Neural crest cell (in vitro differentiated cells): ENCODE measurements around the gene PGAM1. TPM values are rescaled to one million over a fixed set of nuclear protein-coding genes. Genes with fewer than 3 reads are reported as not detected.

Experiments used
- DNase-seq: peaks from one replicate; pipeline ENCODE4 v3.0.0; 2021; ENCODE audit warnings: low read depth, mixed read lengths, low spot score
- H3K27ac Mint-ChIP-seq: one replicate; pipeline ENCODE4 v1.8.0; 2021; ENCODE audit warnings: mild to moderate bottlenecking, mixed read lengths; ENCODE audit not compliant: unreplicated experiment
- H3K27me3 Mint-ChIP-seq: 2 replicates; pipeline ENCODE4 v1.8.0; 2021; ENCODE audit warnings: low read depth, mild to moderate bottlenecking, mixed read lengths
- H3K36me3 Mint-ChIP-seq: 2 replicates; pipeline ENCODE4 v1.8.0; 2021; ENCODE audit warnings: low read depth, mild to moderate bottlenecking, mixed read lengths
- H3K4me1 Mint-ChIP-seq: 2 replicates; pipeline ENCODE4 v1.8.0; 2021; ENCODE audit warnings: mixed read lengths
- H3K4me3 Mint-ChIP-seq: one replicate; pipeline ENCODE4 v1.8.0; 2021; ENCODE audit warnings: mild to moderate bottlenecking, mixed read lengths
- H3K9me3 Mint-ChIP-seq: 2 replicates; pipeline ENCODE4 v1.8.0; 2021; ENCODE audit warnings: mixed read lengths
- total RNA-seq: library from RNA; stranded (reverse); gene quantifications from 2 replicates; pipeline ENCODE4 v1.2.1, GENCODE V29; 2021
- TF ChIP-seq, protein P1 (sequence below): fragments of 200-600 bp; sonication (generic); conservative IDR thresholded peaks from 2 replicates; pipeline ENCODE4 v1.5.0; 2021; ENCODE audit warnings: antibody characterized with exemption, mild to moderate bottlenecking

Gene PGAM1
- total RNA-seq, 1 donor from 2014 or later, result 313 TPM

DNA sequence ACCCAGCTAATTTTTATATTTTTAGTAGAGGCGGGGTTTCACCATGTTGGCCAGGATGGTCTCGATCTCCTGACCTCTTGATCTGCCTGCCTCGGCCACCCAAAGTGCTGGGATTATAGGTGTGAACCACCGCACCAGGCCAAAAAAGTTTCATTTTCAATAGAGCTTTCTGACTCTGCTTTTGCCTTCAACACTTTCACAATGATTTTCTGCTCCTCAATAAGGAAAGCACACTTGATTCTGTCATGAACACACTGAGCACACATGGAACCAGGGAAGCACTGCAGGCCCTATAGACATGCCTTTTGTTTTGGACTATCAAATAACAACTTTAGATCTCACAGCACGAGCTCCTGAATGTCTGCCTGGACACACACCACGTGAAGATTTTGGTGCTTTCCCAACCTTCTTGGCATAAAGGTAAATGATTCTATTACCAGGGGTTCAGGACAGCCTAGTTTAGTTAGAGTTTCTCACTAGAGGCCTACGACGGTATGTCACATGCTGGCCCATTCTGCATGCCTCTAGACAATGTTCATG, 32.9 kb upstream of the PGAM1 start:
- TF ChIP-seq, protein P1, sequence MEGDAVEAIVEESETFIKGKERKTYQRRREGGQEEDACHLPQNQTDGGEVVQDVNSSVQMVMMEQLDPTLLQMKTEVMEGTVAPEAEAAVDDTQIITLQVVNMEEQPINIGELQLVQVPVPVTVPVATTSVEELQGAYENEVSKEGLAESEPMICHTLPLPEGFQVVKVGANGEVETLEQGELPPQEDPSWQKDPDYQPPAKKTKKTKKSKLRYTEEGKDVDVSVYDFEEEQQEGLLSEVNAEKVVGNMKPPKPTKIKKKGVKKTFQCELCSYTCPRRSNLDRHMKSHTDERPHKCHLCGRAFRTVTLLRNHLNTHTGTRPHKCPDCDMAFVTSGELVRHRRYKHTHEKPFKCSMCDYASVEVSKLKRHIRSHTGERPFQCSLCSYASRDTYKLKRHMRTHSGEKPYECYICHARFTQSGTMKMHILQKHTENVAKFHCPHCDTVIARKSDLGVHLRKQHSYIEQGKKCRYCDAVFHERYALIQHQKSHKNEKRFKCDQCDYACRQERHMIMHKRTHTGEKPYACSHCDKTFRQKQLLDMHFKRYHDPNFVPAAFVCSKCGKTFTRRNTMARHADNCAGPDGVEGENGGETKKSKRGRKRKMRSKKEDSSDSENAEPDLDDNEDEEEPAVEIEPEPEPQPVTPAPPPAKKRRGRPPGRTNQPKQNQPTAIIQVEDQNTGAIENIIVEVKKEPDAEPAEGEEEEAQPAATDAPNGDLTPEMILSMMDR, result no peak
- Mint-ChIP-seq H3K4me3 (no peak overlapping the region), H3K4me1 (no peaks in the 10 kb centered on the region), H3K27me3 (no peaks in the 10 kb centered on the region), H3K9me3 (no peaks in the 10 kb centered on the region), H3K36me3 (peaks cover 11% of the 10 kb centered on the region), H3K27ac (no peak overlapping the region)
- DNase-seq, result no peak

DNA sequence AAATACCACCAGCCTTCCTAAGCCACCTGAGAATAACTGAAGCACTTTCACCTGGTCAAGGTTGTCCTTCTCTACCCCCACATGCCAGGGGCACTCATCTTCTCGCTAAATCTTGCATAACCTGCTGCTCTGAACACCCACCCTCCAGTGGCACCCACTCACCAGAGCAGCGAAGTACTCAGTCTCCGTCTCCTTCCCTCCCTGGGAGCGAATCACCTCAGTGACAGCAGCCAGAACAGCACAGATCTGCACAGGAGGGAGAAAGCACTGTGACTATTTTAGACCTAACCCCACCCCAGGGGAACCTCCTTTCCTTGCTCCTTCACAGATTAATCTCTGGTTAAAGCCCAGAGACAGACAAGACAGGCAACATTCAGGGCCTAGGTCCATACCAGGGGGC, 29.9 kb upstream of the PGAM1 start:
- Mint-ChIP-seq H3K4me1 (peaks cover 10% of the 10 kb centered on the region), H3K27me3 (no peaks in the 10 kb centered on the region), H3K4me3 (no peak overlapping the region), H3K9me3 (no peaks in the 10 kb centered on the region), H3K36me3 (peaks cover 9% of the 10 kb centered on the region), H3K27ac (no peak overlapping the region)
- TF ChIP-seq, protein P1, result no peak
- DNase-seq, result no peak

DNA sequence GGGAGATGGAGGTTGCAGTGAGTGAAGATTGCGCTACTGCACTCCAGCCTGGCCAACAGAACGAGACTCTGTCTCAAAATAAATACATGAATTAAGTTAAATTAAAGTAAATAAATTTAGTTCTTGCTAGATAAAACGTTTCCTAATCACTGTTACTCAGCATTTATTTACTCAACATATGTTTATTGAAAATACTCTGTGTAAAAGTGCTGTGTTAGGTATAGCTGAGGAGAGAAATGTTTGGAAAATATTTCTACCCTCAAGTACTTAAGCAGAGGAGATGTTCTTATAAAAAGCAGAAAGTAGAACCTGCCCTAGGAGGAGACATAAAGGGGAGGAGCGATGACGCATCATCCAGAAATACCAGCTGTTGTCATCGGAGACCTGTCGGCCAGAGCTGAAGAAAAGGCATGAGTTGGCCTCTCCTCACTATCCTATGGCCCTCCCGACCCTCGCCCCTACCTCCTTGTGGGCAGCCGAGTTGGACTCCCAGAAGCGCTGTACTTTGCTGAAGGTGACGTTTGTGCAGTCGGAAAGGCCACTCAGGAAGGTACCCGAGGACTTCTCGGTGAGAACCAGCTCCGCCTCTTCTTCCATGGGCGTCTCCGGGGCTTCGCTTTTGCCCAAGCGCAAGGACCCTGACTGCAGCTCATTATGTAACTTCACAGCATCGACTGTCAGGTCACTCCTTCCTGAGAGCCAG, 26.0 kb upstream of the PGAM1 start:
- Mint-ChIP-seq H3K4me1 (peaks cover 15% of the 10 kb centered on the region), H3K27ac (no peak overlapping the region), H3K4me3 (peak overlapping the region; percentile 97), H3K27me3 (no peaks in the 10 kb centered on the region), H3K9me3 (no peaks in the 10 kb centered on the region), H3K36me3 (peaks cover 5% of the 10 kb centered on the region)
- TF ChIP-seq, protein P1, result no peak
- no peak for DNase-seq

DNA sequence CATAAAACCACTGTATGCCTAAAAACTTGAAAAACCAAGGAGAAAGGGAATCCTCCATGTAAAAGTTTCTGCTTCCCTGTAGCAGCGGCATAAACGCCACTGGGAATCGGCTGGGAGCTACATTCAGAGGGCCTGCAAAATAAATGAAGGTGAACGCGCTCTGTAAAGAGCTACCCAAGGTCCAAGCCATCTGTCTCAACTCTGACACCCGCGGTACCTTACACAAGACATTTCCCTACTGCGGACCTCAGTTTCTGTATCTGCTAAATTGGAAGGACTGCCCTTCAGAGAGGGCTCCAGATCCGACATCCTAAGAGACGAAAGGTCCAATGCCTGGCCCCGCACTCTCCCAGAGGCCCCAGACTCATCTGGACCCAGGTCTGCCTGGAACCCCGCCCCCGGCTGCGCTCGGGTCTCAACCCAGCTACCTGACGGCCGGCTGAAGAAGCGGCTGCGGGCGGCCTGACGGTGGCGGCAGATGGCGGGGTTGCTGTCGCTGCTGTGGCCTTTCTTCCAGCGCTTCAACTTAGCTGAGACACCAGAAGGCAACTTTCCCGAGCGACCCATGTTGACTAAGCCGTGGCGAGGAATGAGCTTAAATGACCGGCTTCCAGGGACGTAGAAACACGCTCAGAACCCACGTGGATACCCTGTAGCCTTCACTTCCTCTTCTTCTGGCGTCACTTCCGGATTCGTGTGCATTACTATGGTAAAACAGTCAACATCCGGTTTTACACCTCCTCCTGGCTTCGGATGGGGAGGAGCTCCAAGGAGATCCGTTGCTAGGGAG, 25.1 kb upstream of the PGAM1 start, which contains the start of gene RRP12:
RRP12 (minus strand) TSS at position 676 of the 790 bp plus-strand sequence; CDS start at position 567, 109 bp downstream.
- TF ChIP-seq, protein P1, result peak; percentile 43
- peak within 1 kb of the TSS; percentile 97 for H3K4me3 Mint-ChIP-seq

DNA sequence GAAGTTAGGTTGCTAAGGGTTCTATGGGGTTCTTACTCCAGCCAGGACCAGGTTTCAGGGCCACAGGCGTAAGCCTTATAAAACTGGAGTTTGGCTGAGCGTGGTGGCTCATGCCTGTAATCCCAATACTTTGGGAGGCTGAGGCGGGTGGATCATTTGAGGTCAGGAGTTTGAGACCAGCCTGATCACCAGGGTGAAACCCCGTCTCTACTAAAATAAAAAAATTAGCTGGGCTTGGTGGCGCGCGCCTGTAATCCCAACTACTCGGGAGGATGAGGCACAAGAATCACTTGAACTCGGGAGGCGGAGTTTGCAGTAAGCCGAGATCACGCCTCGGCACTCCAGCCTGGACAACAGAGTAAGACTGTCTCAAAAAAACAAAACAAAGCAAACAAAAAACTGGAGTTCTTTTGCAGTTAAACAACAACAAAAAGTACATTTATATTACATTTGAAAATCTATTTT, 24.5 kb upstream of the PGAM1 start:
- H3K4me1 Mint-ChIP-seq, result peaks cover 15% of the 10 kb centered on the region
- no peak for DNase-seq
- TF ChIP-seq, protein P1, result no peak
- H3K9me3 Mint-ChIP-seq, result no peaks in the 10 kb centered on the region
- H3K27ac Mint-ChIP-seq, result peak overlapping the region; percentile 83
- H3K27me3 Mint-ChIP-seq, result no peaks in the 10 kb centered on the region
- no peaks in the 10 kb centered on the region for H3K36me3 Mint-ChIP-seq
- peak overlapping the region; percentile 97 for H3K4me3 Mint-ChIP-seq

More for the DNA sequence above, 25.1 kb upstream of the PGAM1 start, which contains the start of gene RRP12:
- Mint-ChIP-seq H3K27me3 (no peaks in the 10 kb centered on the region), H3K36me3 (peaks cover 5% of the 10 kb centered on the region), H3K9me3 (no peaks in the 10 kb centered on the region), H3K4me1 (peaks cover 15% of the 10 kb centered on the region), H3K27ac (peak within 1 kb of the TSS; percentile 83)
- peak; percentile 60 for DNase-seq
